Colonic mucosa (tissue), 4 donors: ENCODE results near the gene MRPS2. TPM values are rescaled to one million over a fixed set of nuclear protein-coding genes. Genes with fewer than 3 reads are reported as not detected.
"Not testable (repeated sequence)": the region's sequence is repeated elsewhere in the genome, so short reads cannot be mapped to it uniquely, and the experiment has no call there.

Experiments
- DNase-seq: peaks from one replicate; pipeline ENCODE4 v3.0.0-alpha.2; 2020
- H3K27ac ChIP-seq: fragments of 200-600 bp; one replicate; pipeline ENCODE4 v1.8.0; 2021
- H3K27me3 ChIP-seq: fragments of 200-600 bp; one replicate; pipeline ENCODE4 v1.8.0; 2021
- H3K36me3 ChIP-seq: fragments of 200-600 bp; one replicate; pipeline ENCODE4 v1.8.0; 2021
- H3K4me1 ChIP-seq: fragments of 200-600 bp; one replicate; pipeline ENCODE4 v1.8.0; 2021; ENCODE audit warnings: mild to moderate bottlenecking
- H3K4me3 ChIP-seq: fragments of 200-600 bp; one replicate; pipeline ENCODE4 v1.8.0; 2021
- H3K9ac ChIP-seq, 2 donors: one replicate each; pipeline ENCODE4 v1.7.0; 2013; ENCODE audit warnings: control low read depth in 2 of 2, low read depth in 2 of 2, low read length in 2 of 2
- H3K9me3 ChIP-seq: fragments of 200-600 bp; one replicate; pipeline ENCODE4 v1.8.0; 2021
- CTCF ChIP-seq: fragments of 200-600 bp; IDR thresholded peaks from one replicate; pipeline ENCODE4 v1.8.0; 2022; ENCODE audit warnings: antibody characterized with exemption, mild to moderate bottlenecking
- intact Hi-C: fragments of 100-400 bp; cut with DNase I; formaldehyde crosslinking; loops from one replicate; pipeline ENCODE4 v1.14.1; 2022
- total RNA-seq, 2 donors: library from RNA; stranded (reverse); fragmentation: NEBNext Ultra II Directional in 1 of 2; extraction: Animal tissue kit (Norgen Biotek cat#: 25700) in 1 of 2; gene quantifications; one replicate each; pipeline ENCODE4 v1.2.1, GENCODE V29; 2021
- donor health status: healthy.
- donor health status: DM: no; HTN: no; CAD: no.
- donor health status: DM: no; HTN: no; CAD: no.

MRPS2 gene
- total RNA-seq, 2 donors from 2014 or later: 35.9 to 61.1 TPM

DNA sequence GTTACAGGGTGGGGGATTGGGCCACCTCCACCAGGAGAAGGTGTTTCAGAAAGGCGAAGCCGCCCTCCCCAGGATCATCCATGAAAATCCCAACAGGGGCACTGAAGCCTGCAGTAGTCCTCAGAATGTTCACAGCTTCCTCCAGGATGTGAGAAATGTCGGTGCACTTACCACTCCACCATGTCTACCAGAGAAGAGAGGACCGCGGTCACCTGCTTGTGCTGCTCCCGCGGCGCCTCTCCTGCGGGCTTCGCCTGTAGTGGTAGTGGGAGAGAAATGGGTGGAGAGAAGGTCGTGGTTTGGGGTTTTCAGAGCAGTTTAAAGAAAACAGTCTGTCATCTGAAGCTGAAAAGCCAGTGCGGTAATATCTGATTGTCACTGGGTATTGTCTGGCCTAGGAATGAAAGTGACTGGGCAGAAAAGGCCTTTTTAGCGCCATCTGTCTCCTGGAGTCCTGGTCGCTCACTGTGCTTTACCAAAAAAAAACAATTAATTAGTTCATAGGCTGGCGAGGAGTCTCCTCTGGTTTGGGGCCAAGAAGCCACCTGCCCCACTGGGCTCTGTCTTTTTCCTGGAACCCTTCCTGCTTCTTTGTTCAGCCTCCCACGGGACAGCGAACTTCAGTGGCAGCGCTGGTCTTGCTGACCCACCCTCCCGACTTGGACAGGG lies 43.9 kb upstream of the MRPS2 start:
- DNase-seq: no peak
- no peak overlapping the region for H3K27ac ChIP-seq
- no peaks in the 10 kb centered on the region for H3K36me3 ChIP-seq
- no peaks in the 10 kb centered on the region for H3K27me3 ChIP-seq
- no peak for TF ChIP-seq CTCF
- H3K9me3 ChIP-seq: no peaks in the 10 kb centered on the region
- H3K4me3 ChIP-seq: no peak overlapping the region
- H3K9ac ChIP-seq: no peak overlapping the region
- intact Hi-C loops: no loop called here
- H3K4me1 ChIP-seq: no peaks in the 10 kb centered on the region

DNA sequence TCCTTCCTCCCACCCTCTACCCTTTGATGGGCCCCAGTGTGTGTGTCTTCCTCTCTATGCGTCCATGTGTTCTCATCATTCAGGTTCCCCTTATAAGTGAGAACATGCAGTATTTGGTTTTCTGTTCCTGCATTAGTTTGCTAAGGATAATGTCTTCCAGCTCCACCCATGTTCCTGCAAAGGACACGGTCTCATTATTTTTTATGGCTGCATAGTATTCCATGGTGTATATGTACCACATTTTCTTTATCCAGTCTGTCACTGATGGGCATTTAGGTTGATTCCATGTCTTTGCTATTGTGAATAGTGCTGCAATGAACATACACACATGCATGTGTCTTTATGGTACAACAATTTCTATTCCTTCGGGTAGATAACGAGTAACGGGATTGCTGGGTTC lies 42.0 kb upstream of the MRPS2 start:
- H3K27me3 ChIP-seq, intact Hi-C loops: not testable (repeated sequence)

GRCh38 chr9:135461936-135462335 lies 38.5 kb upstream of the MRPS2 start:
- no peak overlapping the region for H3K4me3 ChIP-seq
- intact Hi-C loops: no loop called here
- no peaks in the 10 kb centered on the region for H3K4me1 ChIP-seq
- no peak overlapping the region for H3K27ac ChIP-seq
- H3K27me3 ChIP-seq: no peaks in the 10 kb centered on the region
- no peak overlapping the region for H3K9ac ChIP-seq
- no peaks in the 10 kb centered on the region for H3K36me3 ChIP-seq
- no peaks in the 10 kb centered on the region for H3K9me3 ChIP-seq
- no peak for DNase-seq
- TF ChIP-seq CTCF: no peak

More for the DNA sequence above, 42.0 kb upstream of the MRPS2 start:
- DNase-seq, H3K9ac ChIP-seq, H3K27ac ChIP-seq, H3K36me3 ChIP-seq, H3K4me1 ChIP-seq, H3K9me3 ChIP-seq, H3K4me3 ChIP-seq: not testable (repeated sequence)

GRCh38 chr9:135463140-135463539 lies 37.3 kb upstream of the MRPS2 start:
- Histone ChIP-seq H3K4me1 (no peaks in the 10 kb centered on the region), H3K9ac (no peak overlapping the region), H3K9me3 (no peaks in the 10 kb centered on the region), H3K27me3 (no peaks in the 10 kb centered on the region), H3K27ac (no peak overlapping the region), H3K4me3 (no peak overlapping the region), H3K36me3 (no peaks in the 10 kb centered on the region)
- intact Hi-C loops: no loop called here
- DNase-seq: no peak
- no peak for TF ChIP-seq CTCF

DNA sequence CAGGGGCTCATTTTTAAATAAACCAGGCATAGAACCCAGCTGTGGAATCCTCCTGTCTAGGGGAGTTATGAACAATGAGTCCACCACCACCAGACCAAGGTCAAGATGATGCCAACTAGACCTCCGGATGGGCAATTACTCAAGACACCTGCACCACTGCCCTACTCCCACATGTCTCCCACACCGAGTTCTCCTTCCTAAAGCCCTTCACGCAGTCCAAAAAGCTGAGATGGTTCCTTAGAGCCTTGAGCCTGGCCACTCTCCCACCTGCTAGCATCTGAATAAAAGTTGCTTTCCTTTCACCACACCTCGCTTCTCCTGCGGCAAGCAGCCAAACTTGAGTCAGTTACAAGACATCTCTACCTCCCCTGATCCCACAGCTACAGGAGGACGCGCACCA lies 36.3 kb upstream of the MRPS2 start:
- H3K27ac ChIP-seq: no peak overlapping the region
- no peak overlapping the region for H3K9ac ChIP-seq
- no peaks in the 10 kb centered on the region for H3K4me1 ChIP-seq
- H3K4me3 ChIP-seq: no peak overlapping the region
- H3K27me3 ChIP-seq: no peaks in the 10 kb centered on the region
- no peaks in the 10 kb centered on the region for H3K36me3 ChIP-seq
- intact Hi-C loops: no loop called here
- TF ChIP-seq CTCF: no peak
- no peak for DNase-seq
- H3K9me3 ChIP-seq: no peaks in the 10 kb centered on the region

GRCh38 chr9:135468854-135469521 lies 31.5 kb upstream of the MRPS2 start:
- H3K27ac ChIP-seq: no peak overlapping the region
- no peak for TF ChIP-seq CTCF
- no peaks in the 10 kb centered on the region for H3K36me3 ChIP-seq
- intact Hi-C loops: no loop called here
- H3K9ac ChIP-seq: no peak overlapping the region
- H3K9me3 ChIP-seq: no peaks in the 10 kb centered on the region
- H3K4me1 ChIP-seq: no peaks in the 10 kb centered on the region
- H3K27me3 ChIP-seq: no peaks in the 10 kb centered on the region
- no peak for DNase-seq
- no peak overlapping the region for H3K4me3 ChIP-seq
